ENCODE data around the gene CCL26.

DNA sequence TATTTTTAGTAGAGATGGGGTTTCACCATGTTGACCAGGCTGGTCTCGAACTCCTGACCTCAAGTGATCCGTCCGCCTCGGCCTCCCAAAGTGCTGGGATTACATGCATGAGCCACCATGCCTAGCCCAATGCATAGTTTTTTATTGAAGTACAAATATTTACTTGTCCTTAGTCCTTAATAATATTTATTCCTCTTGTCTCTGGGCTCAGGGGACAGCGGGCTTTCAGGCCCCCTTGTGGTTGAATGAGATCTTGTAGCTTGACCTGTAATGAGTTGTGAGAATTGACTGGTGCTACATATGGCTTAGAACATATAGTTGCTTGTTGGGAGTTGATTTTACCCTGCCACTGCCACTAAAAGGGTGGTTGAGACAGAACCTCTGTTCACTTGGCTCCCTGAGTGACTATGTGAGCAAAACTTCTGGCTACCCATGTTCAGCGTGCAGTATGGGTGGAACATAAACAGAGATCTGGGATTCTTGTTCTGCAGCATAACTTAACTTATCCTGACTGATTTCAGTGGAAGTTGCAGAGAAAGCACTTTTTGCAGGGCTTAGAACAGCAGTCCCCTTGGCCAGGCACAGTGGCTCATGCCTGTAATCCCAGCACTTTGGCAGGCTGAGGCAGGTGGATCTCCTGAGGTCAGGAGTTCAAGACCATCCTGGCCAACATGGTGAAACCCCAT lies 14.9 kb downstream of the CCL26 start:
- TF ChIP-seq CTCF (IDR thresholded peaks at IDR 0.05): peak in 1 of 6 experiments; percentile 7
- no peak for TF ChIP-seq POLR2A (IDR thresholded peaks at IDR 0.05)
